ENCODE data around the gene SPATA1. TPM values are rescaled to one million over a fixed set of nuclear protein-coding genes. Genes with fewer than 3 reads are reported as not detected.

The SPATA1 gene
- total and polyA plus RNA-seq, 12 donors: 0.22 to 2.9 (median 1.5) TPM

DNA sequence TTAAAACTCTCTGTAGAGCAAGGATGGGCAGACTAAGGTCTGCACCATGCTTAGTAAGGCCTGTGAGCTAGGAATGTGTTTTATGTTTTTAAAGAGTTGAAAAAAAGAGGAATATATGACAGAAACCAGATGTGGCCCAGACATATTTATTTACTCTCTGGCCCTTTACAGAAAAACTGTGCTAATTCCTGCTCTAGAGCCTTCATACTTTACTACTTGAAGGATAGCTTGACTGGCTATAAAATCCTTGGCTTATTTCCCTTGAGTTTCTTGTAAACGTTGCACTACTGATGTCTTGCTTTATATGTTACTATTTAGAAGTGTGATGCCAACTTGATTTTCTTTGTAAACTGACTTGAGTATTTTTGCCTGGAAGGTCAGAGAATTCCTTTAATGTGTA lies 34.6 kb downstream of the SPATA1 start:
- Histone ChIP-seq H3K27me3 (no peaks in the 10 kb centered on the region), H3K36me3 (peaks cover 0 to 44% (median 0%) of the 10 kb centered on the region in 9 donors), H3K4me3 (no peak overlapping the region), H3K27ac (no peak overlapping the region), H3K4me1 (no peaks in the 10 kb centered on the region), H3K9me3 (no peaks in the 10 kb centered on the region)
- WGBS, 2 donors: 64 to 66% methylated on average over 1 of the region's 1 CpG
- intact Hi-C loops (cut with DNase I): no loop called here
- ATAC-seq (no peak), DNase-seq (no peak)
- TF ChIP-seq, protein P1, sequence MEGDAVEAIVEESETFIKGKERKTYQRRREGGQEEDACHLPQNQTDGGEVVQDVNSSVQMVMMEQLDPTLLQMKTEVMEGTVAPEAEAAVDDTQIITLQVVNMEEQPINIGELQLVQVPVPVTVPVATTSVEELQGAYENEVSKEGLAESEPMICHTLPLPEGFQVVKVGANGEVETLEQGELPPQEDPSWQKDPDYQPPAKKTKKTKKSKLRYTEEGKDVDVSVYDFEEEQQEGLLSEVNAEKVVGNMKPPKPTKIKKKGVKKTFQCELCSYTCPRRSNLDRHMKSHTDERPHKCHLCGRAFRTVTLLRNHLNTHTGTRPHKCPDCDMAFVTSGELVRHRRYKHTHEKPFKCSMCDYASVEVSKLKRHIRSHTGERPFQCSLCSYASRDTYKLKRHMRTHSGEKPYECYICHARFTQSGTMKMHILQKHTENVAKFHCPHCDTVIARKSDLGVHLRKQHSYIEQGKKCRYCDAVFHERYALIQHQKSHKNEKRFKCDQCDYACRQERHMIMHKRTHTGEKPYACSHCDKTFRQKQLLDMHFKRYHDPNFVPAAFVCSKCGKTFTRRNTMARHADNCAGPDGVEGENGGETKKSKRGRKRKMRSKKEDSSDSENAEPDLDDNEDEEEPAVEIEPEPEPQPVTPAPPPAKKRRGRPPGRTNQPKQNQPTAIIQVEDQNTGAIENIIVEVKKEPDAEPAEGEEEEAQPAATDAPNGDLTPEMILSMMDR (IDR thresholded peaks at IDR 0.05): no peak

DNA sequence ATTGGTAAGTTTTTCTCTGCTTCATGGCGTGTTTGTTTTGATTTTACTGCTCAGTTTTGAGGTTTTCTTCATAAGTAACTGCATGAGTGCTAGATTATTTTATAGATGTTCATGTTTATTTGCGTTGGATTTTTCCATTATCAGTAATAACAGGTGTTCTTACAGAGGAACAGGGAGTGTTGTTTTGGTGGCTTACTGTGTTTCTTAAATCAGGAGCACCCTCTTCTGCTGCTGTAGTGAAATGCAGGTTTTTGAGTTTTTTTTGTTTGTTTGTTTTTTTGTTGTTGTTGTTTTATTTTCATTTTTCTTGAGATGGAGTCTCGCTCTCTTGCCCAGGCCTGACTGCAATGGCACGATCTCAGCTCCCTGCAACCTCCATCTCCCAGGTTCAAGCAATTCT lies 35.5 kb downstream of the SPATA1 start:
- H3K36me3 ChIP-seq: peaks cover 0 to 44% (median 0%) of the 10 kb centered on the region in 9 donors
- intact Hi-C loops (cut with DNase I): no loop called here
- no peaks in the 10 kb centered on the region for H3K9me3 ChIP-seq
- no peaks in the 10 kb centered on the region for H3K4me1 ChIP-seq
- no peak for DNase-seq
- TF ChIP-seq, protein P1 (IDR thresholded peaks at IDR 0.05): peak in 6 of 9 donors; percentile 10 to 41 (median 30)
- 95% methylated on average over 4 of the region's 4 CpGs for WGBS, 2 donors
- no peaks in the 10 kb centered on the region for H3K27me3 ChIP-seq
- H3K4me3 ChIP-seq: no peak overlapping the region
- no peak overlapping the region for H3K27ac ChIP-seq
- no peak for ATAC-seq

DNA sequence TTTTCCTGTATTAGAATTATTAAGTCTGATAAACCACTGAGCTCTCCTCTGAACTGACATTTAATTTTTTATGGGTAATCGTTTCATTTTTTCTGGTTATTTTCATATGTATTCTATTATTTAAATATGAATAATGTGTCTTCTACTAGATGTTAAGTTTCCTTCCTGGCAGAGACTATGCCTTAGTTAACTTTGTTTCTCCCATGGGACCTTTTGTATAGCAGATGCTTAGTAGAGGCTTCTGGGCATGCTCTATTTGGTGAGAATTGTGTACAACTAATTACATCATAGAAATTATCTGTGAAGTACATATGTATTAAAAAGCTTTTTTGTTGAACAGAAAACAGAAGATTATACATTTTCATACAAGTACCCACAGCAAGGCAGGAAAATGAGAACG lies 44.6 kb downstream of the SPATA1 start:
- intact Hi-C loops (cut with DNase I): no loop called here
- Histone ChIP-seq H3K27me3 (no peaks in the 10 kb centered on the region), H3K9me3 (no peaks in the 10 kb centered on the region), H3K36me3 (peaks cover 0 to 46% (median 0%) of the 10 kb centered on the region in 9 donors), H3K4me1 (peaks cover 0 to 5% (median 0%) of the 10 kb centered on the region in 9 donors), H3K27ac (no peak overlapping the region), H3K4me3 (no peak overlapping the region)
- ATAC-seq (no peak), DNase-seq (no peak)
- WGBS, 2 donors: 62 to 70% methylated on average over 2 of the region's 2 CpGs
- TF ChIP-seq, protein P1 (IDR thresholded peaks at IDR 0.05): no peak

DNA sequence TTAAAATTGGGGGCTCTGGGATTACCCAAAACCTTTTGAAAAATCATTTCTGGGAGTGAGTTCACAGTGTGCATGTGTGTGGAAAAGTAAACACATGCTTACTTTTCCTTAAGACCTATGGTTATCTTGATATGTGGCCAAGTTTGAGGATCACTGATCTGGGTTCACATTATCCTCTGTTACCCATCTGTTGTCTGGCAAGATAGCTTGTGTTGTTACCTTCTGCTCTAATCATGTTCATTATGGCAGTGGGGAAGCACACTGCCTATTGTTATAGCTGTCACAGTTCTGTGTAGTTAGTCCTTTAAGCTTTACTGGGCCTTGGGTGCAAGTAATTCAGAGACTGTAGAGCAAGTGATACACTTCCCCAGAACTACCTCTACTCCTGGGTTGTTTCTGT lies 63.0 kb downstream of the SPATA1 start:
- H3K4me1 ChIP-seq: peaks cover 0 to 36% (median 14%) of the 10 kb centered on the region in 9 donors
- ATAC-seq: no peak
- DNase-seq: no peak
- H3K4me3 ChIP-seq: no peak overlapping the region
- H3K27me3 ChIP-seq: no peaks in the 10 kb centered on the region
- TF ChIP-seq, protein P1 (IDR thresholded peaks at IDR 0.05): no peak
- peaks cover 0 to 70% (median 0%) of the 10 kb centered on the region in 9 donors for H3K36me3 ChIP-seq
- H3K9me3 ChIP-seq: no peaks in the 10 kb centered on the region
- H3K27ac ChIP-seq: no peak overlapping the region
- intact Hi-C loops (cut with DNase I): loop anchor here in 1 of 10 donors (10.0 kb wide), 1 partner anchor 54 kb away; no protein-coding TSS in a partner anchor
